IMR-90 (cell line): ENCODE data around the gene ABCA10. TPM values are rescaled to one million over a fixed set of nuclear protein-coding genes. Genes with fewer than 3 reads are reported as not detected.
A peak's percentile ranks its signal among the peaks of the same experiment; 100 is the strongest.

ENCODE experiments used
- ATAC-seq: fragments of 200-7000 bp; cut with Tn5 transposase; 2 replicates; pipeline ENCODE4 v1.9.1; 2020; ENCODE audit warnings: low read depth, mild to moderate bottlenecking, moderate library complexity
- BruUV-seq: library from RNA; stranded (reverse); fragments of 400-500 nt; replicated peaks from 2 replicates; lab custom pipeline; 2021; lab: Mats Ljungman, UMichigan
- CTCF ChIA-PET: fragments of 300-600 bp; formaldehyde crosslinking; extraction: SDS; loops from one replicate; lab custom pipeline; 2021; ENCODE audit warnings: antibody characterized with exemption; lab: Yijun Ruan, JAX
- POLR2A ChIA-PET: fragments of 300-600 bp; sonication (Branson Sonifier 250); formaldehyde crosslinking; loops from one replicate; lab custom pipeline; 2022; ENCODE audit warnings: antibody characterized with exemption; ENCODE audit not compliant: unreplicated experiment; lab: Charles Lee
- DNase-seq: peaks from one replicate; pipeline ENCODE4 v3.0.0; 2013
- H2AFZ ChIP-seq: replicated peaks from 2 replicates; pipeline ENCODE3; 2013; ENCODE audit warnings: low read length, mild to moderate bottlenecking; ENCODE audit not compliant: poor library complexity
- H2AK5ac ChIP-seq: 2 replicates; pipeline ENCODE4 v1.6.1; 2013; ENCODE audit warnings: low read depth, low read length, inconsistent platforms
- H2AK9ac ChIP-seq: replicated peaks from 2 replicates; pipeline ENCODE3; 2013; ENCODE audit warnings: mild to moderate bottlenecking, low read depth, low read length, moderate library complexity; ENCODE audit not compliant: poor library complexity
- H2BK120ac ChIP-seq: 2 replicates; pipeline ENCODE4 v1.6.1; 2013; ENCODE audit warnings: low read depth, low read length, inconsistent platforms
- H2BK15ac ChIP-seq: 3 replicates; pipeline ENCODE4 v1.6.1; 2013; ENCODE audit warnings: low read depth, low read length, inconsistent platforms
- H2BK20ac ChIP-seq: 2 replicates; pipeline ENCODE4 v1.6.1; 2013; ENCODE audit warnings: low read depth, mild to moderate bottlenecking, inconsistent platforms, low read length, moderate library complexity
- H2BK5ac ChIP-seq: 2 replicates; pipeline ENCODE4 v1.6.1; 2013; ENCODE audit warnings: mild to moderate bottlenecking, low read depth, low read length, inconsistent platforms; ENCODE audit not compliant: poor library complexity, severe bottlenecking
- H3K14ac ChIP-seq: replicated peaks from 2 replicates; pipeline ENCODE4 v1.6.1; 2013; ENCODE audit warnings: low read depth, low read length, inconsistent platforms
- H3K18ac ChIP-seq: 2 replicates; pipeline ENCODE4 v1.6.1; 2013; ENCODE audit warnings: low read depth, low read length, control low read depth
- H3K23ac ChIP-seq: 2 replicates; pipeline ENCODE4 v1.6.1; 2013; ENCODE audit warnings: low read depth, low read length, inconsistent platforms
- H3K27ac ChIP-seq: 2 replicates; pipeline ENCODE4 v1.5.1; 2013; ENCODE audit warnings: mild to moderate bottlenecking, control low read depth, low read length; ENCODE audit not compliant: insufficient read depth
- H3K27me3 ChIP-seq: 2 replicates; pipeline ENCODE4 v1.6.1; 2013; ENCODE audit warnings: low read length; ENCODE audit not compliant: control insufficient read depth, insufficient read depth
- H3K36me3 ChIP-seq: 2 replicates; pipeline ENCODE4 v1.6.1; 2013; ENCODE audit warnings: low read length, mixed read lengths; ENCODE audit not compliant: control insufficient read depth, insufficient read depth
- H3K4ac ChIP-seq: 2 replicates; pipeline ENCODE4 v1.6.1; 2013; ENCODE audit warnings: low read depth, low read length, inconsistent platforms
- H3K4me1 ChIP-seq: 2 replicates; pipeline ENCODE4 v1.6.1; 2013; ENCODE audit warnings: low read length, mixed read lengths; ENCODE audit not compliant: control insufficient read depth, insufficient read depth
- H3K4me2 ChIP-seq: 2 replicates; pipeline ENCODE4 v1.6.1; 2013; ENCODE audit warnings: low read depth, mild to moderate bottlenecking, control low read depth, low read length, moderate library complexity
- H3K4me3 ChIP-seq: 2 replicates; pipeline ENCODE4 v1.5.1; 2013; ENCODE audit warnings: low read depth, mild to moderate bottlenecking, control low read depth, low read length, moderate library complexity; ENCODE audit not compliant: insufficient read depth
- H3K56ac ChIP-seq: 2 replicates; pipeline ENCODE4 v1.6.1; 2013; ENCODE audit warnings: low read length, inconsistent platforms; ENCODE audit not compliant: insufficient read depth; ENCODE audit errors: extremely low read depth
- H3K79me1 ChIP-seq, 2 experiments: 2 replicates each; pipeline ENCODE4 v1.6.1; 2013; ENCODE audit warnings: low read length in 2 of 2, inconsistent platforms in 1 of 2, low read depth in 1 of 2
- H3K9ac ChIP-seq: 2 replicates; pipeline ENCODE4 v1.6.1; 2013; ENCODE audit warnings: low read depth, low read length, control low read depth
- H3K9me1 ChIP-seq: 2 replicates; pipeline ENCODE4 v1.6.1; 2013; ENCODE audit warnings: low read length, inconsistent platforms; ENCODE audit not compliant: insufficient read depth
- H3K9me3 ChIP-seq: 2 replicates; pipeline ENCODE4 v1.6.1; 2013; ENCODE audit warnings: low read length; ENCODE audit not compliant: control insufficient read depth, insufficient read depth
- H4K20me1 ChIP-seq: 2 replicates; pipeline ENCODE4 v1.6.1; 2013; ENCODE audit warnings: low read length, inconsistent platforms; ENCODE audit not compliant: insufficient read depth
- H4K5ac ChIP-seq: 2 replicates; pipeline ENCODE4 v1.6.1; 2013; ENCODE audit warnings: mild to moderate bottlenecking, low read depth, low read length, control low read depth
- H4K8ac ChIP-seq, 2 experiments: 2 replicates each; pipeline ENCODE4 v1.6.1; 2013; ENCODE audit warnings: low read depth in 2 of 2, low read length in 2 of 2, control low read depth in 1 of 2, inconsistent platforms in 1 of 2
- H4K91ac ChIP-seq: 2 replicates; pipeline ENCODE4 v1.6.1; 2013; ENCODE audit warnings: low read depth, low read length, inconsistent platforms; ENCODE audit not compliant: insufficient read depth
- CEBPB ChIP-seq: IDR thresholded peaks from 2 replicates; pipeline ENCODE4 v1.6.1; 2012; ENCODE audit warnings: low read depth, low read length, improper control_type of control experiment
- FOS ChIP-seq: fragments of 150-350 bp; IDR thresholded peaks from 2 replicates; pipeline ENCODE4 v1.6.1; 2016; ENCODE audit warnings: low read depth, low read length
- MAFK ChIP-seq: IDR thresholded peaks from 2 replicates; pipeline ENCODE4 v1.6.1; 2012; ENCODE audit warnings: low read depth, low read length, improper control_type of control experiment
- MAZ ChIP-seq: IDR thresholded peaks from 2 replicates; pipeline ENCODE4 v1.6.1; 2012; ENCODE audit warnings: low read depth, mild to moderate bottlenecking, low read length, improper control_type of control experiment, moderate library complexity, borderline replicate concordance
- MXI1 ChIP-seq: IDR thresholded peaks from 2 replicates; pipeline ENCODE4 v1.6.1; 2012; ENCODE audit warnings: low read depth, mild to moderate bottlenecking, low read length, moderate library complexity, borderline replicate concordance
- POLR2A ChIP-seq: IDR thresholded peaks from 2 replicates; pipeline ENCODE4 v1.6.1; 2012; ENCODE audit warnings: mild to moderate bottlenecking, low read depth, low read length
- RAD21 ChIP-seq: IDR thresholded peaks from 2 replicates; pipeline ENCODE4 v1.6.1; 2012; ENCODE audit warnings: low read length, improper control_type of control experiment
- WGBS, 2 experiments: methylation state at CpG; one replicate each; pipeline versions ENCODE4 v1.1.5 to v1.1.7; 2013; ENCODE audit warnings: missing lambda C conversion rate in 2 of 2; ENCODE audit not compliant: insufficient read length in 1 of 2; ENCODE audit errors: extremely low coverage in 2 of 2; 5-methylcytosine and 5-hydroxymethylcytosine counted together
- dilution Hi-C: fragments of 300-500 bp; cut with HindIII; formaldehyde crosslinking; loops from one replicate; pipeline ENCODE4 v1.14.3; 2018; ENCODE audit warnings: low sequenced_read_pairs; ENCODE audit not compliant: unreplicated experiment
- in situ Hi-C: fragments of 300-500 bp; cut with MboI; formaldehyde crosslinking; loops from 3 replicates; pipeline ENCODE4 v1.14.3; 2019; ENCODE audit warnings: low sequenced_read_pairs, inconsistent platforms, mixed read lengths
- intact Hi-C: fragments of 100-400 bp; cut with micrococcal nuclease; formaldehyde crosslinking; loops from 2 replicates; pipeline ENCODE4 v1.10.0; 2022
- polyA plus RNA-seq, 3 experiments: library from polyadenylated mRNA; depleted of rRNA; stranded (reverse); fragments of >200 nt; gene quantifications; 2 replicates each; pipeline ENCODE4 v1.2.3, GENCODE V29; 2012; ENCODE audit warnings: low replicate concordance in 1 of 3
- total RNA-seq: library from RNA; depleted of rRNA; stranded (reverse); fragments of >200 nt; gene quantifications from 2 replicates; pipeline ENCODE4 v1.2.3, GENCODE V29; 2012
- TF ChIP-seq, protein P1 (sequence below): conservative IDR thresholded peaks from 2 replicates; pipeline ENCODE4 v1.5.1; 2012; ENCODE audit warnings: mild to moderate bottlenecking, low read depth, low read length, improper control_type of control experiment

Gene ABCA10
- total and polyA plus RNA-seq, 2 of the 4 experiments (the other 2 are of a cell fraction): under 0.01 to 0.03 TPM

GRCh38 chr17:69179227-69179952 lies 49.2 kb downstream of the ABCA10 start:
- Histone ChIP-seq H2BK15ac (no peak overlapping the region), H3K9me1 (no peaks in the 10 kb centered on the region), H3K4me3 (no peak overlapping the region), H4K8ac (no peak overlapping the region), H2BK120ac (no peak overlapping the region), H3K79me1 (no peaks in the 10 kb centered on the region), H3K56ac (no peak overlapping the region), H3K27ac (no peak overlapping the region), H4K20me1 (no peaks in the 10 kb centered on the region), H3K27me3 (no peaks in the 10 kb centered on the region), H2AFZ (no peak overlapping the region), H3K9ac (no peak overlapping the region), H3K18ac (no peak overlapping the region), H3K23ac (no peak overlapping the region), H3K36me3 (no peaks in the 10 kb centered on the region), H2BK5ac (no peak overlapping the region), H3K9me3 (no peaks in the 10 kb centered on the region), H3K4ac (no peak overlapping the region), H2BK20ac (no peak overlapping the region), H3K14ac (peak overlapping the region; percentile 25; the same call in 1 of the 2 replicates), H2AK5ac (no peak overlapping the region), H3K4me1 (no peaks in the 10 kb centered on the region), H4K91ac (no peak overlapping the region), H3K4me2 (no peak overlapping the region), H2AK9ac (no peak overlapping the region), H4K5ac (no peak overlapping the region)
- ChIA-PET CTCF (no interaction called here), POLR2A (no interaction called here)
- no CpG with 5 or more reads among the region's 4 CpGs for WGBS, 2 experiments
- in situ Hi-C loops: no loop called here
- ATAC-seq: no peak
- peak; percentile 50 for DNase-seq
- dilution Hi-C loops: no loop called here
- no TSS peak for BruUV-seq
- intact Hi-C loops: no loop called here
- no peak for TF ChIP-seq POLR2A
- TF ChIP-seq MAFK: no peak
- no peak for TF ChIP-seq RAD21
- no peak for TF ChIP-seq MXI1
- TF ChIP-seq MAZ: no peak
- TF ChIP-seq, protein P1, sequence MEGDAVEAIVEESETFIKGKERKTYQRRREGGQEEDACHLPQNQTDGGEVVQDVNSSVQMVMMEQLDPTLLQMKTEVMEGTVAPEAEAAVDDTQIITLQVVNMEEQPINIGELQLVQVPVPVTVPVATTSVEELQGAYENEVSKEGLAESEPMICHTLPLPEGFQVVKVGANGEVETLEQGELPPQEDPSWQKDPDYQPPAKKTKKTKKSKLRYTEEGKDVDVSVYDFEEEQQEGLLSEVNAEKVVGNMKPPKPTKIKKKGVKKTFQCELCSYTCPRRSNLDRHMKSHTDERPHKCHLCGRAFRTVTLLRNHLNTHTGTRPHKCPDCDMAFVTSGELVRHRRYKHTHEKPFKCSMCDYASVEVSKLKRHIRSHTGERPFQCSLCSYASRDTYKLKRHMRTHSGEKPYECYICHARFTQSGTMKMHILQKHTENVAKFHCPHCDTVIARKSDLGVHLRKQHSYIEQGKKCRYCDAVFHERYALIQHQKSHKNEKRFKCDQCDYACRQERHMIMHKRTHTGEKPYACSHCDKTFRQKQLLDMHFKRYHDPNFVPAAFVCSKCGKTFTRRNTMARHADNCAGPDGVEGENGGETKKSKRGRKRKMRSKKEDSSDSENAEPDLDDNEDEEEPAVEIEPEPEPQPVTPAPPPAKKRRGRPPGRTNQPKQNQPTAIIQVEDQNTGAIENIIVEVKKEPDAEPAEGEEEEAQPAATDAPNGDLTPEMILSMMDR: no peak
- no peak for TF ChIP-seq FOS
- TF ChIP-seq CEBPB: no peak
